H1 (cell line): ENCODE measurements around the gene ZMIZ1. TPM values are rescaled to one million over a fixed set of nuclear protein-coding genes. Genes with fewer than 3 reads are reported as not detected.
A peak's percentile ranks its signal among the peaks of the same experiment; 100 is the strongest.

Experiments
- CTCF ChIA-PET: fragments of 300-600 bp; sonication (Branson Sonifier 250); formaldehyde crosslinking; loops from one replicate; lab custom pipeline; 2021; ENCODE audit not compliant: partially characterized antibody; lab: Charles Lee
- POLR2A ChIA-PET: fragments of 300-600 bp; sonication (Branson Sonifier 250); formaldehyde crosslinking; loops from one replicate; lab custom pipeline; 2021; ENCODE audit warnings: inconsistent platforms; ENCODE audit not compliant: partially characterized antibody; lab: Charles Lee
- DNase-seq, 2 experiments: peaks; one replicate each; pipeline versions ENCODE4 v3.0.0 to v3.0.0-alpha.2; 2010 to 2022; ENCODE audit warnings: low spot score in 2 of 2, low read depth in 1 of 2, mixed read lengths in 1 of 2
- FAIRE-seq: peaks from 2 replicates; lab custom pipeline; 2011; peaks lifted over from hg19 to GRCh38; lab: Jason Lieb, UNC
- H2AFZ ChIP-seq: 2 replicates; pipeline ENCODE4 v1.8.1; 2012; ENCODE audit warnings: low read length, inconsistent platforms
- H2AK5ac ChIP-seq: 2 replicates; pipeline ENCODE4 v1.6.1; 2013; ENCODE audit warnings: low read depth, low read length
- H2BK120ac ChIP-seq: replicated peaks from 2 replicates; pipeline ENCODE3; 2013; ENCODE audit warnings: low read depth, low read length, inconsistent platforms
- H2BK12ac ChIP-seq: 2 replicates; pipeline ENCODE4 v1.6.1; 2013; ENCODE audit warnings: low read depth, low read length
- H2BK15ac ChIP-seq: 2 replicates; pipeline ENCODE4 v1.6.1; 2013; ENCODE audit warnings: low read length
- H2BK20ac ChIP-seq: 2 replicates; pipeline ENCODE4 v1.6.1; 2013; ENCODE audit warnings: low read length
- H2BK5ac ChIP-seq: 2 replicates; pipeline ENCODE4 v1.6.1; 2013; ENCODE audit warnings: low read depth, low read length
- H3K14ac ChIP-seq: 2 replicates; pipeline ENCODE4 v1.6.1; 2013; ENCODE audit warnings: inconsistent platforms; ENCODE audit not compliant: insufficient read length
- H3K18ac ChIP-seq: 2 replicates; pipeline ENCODE4 v1.6.1; 2013; ENCODE audit warnings: low read length; ENCODE audit errors: extremely low read depth
- H3K23ac ChIP-seq: 2 replicates; pipeline ENCODE4 v1.6.1; 2013; ENCODE audit warnings: inconsistent platforms; ENCODE audit not compliant: insufficient read length
- H3K23me2 ChIP-seq: 2 replicates; pipeline ENCODE4 v1.6.1; 2013; ENCODE audit warnings: low read depth, low read length
- H3K27ac ChIP-seq: 2 replicates; pipeline ENCODE4 v1.6.1; 2011; ENCODE audit warnings: low read depth, low read length, inconsistent platforms
- H3K27me3 ChIP-seq, 4 experiments: replicated peaks in 1 of 4; 1 replicate in 1 of 4; 2 replicates in 3 of 4; pipeline versions ENCODE4 v1.6.1 to v1.8.1; 2011 to 2013; ENCODE audit warnings: low read length in 3 of 4, mild to moderate bottlenecking in 3 of 4, inconsistent platforms in 2 of 4, mixed read lengths in 2 of 4, moderate library complexity in 1 of 4; ENCODE audit not compliant: control insufficient read depth in 3 of 4, insufficient read depth in 3 of 4; ENCODE audit errors: extremely low read depth in 1 of 4
- H3K36me3 ChIP-seq, 4 experiments: 2 replicates each; pipeline versions ENCODE4 v1.6.1 to v1.8.1; 2011 to 2013; ENCODE audit warnings: mild to moderate bottlenecking in 4 of 4, low read length in 3 of 4, moderate library complexity in 2 of 4, control low read depth in 1 of 4, inconsistent platforms in 1 of 4; ENCODE audit not compliant: insufficient read depth in 4 of 4, control insufficient read depth in 2 of 4
- H3K4ac ChIP-seq: replicated peaks from 2 replicates; pipeline ENCODE3; 2013; ENCODE audit warnings: low read length, low read depth, mixed read lengths, inconsistent platforms; ENCODE audit not compliant: insufficient read length
- H3K4me1 ChIP-seq, 4 experiments: replicated peaks in 1 of 4; 1 replicate in 1 of 4; 2 replicates in 3 of 4; pipeline versions ENCODE4 v1.6.1 to v1.8.1; 2011 to 2013; ENCODE audit warnings: low read length in 3 of 4, inconsistent platforms in 2 of 4, mixed read lengths in 1 of 4; ENCODE audit not compliant: insufficient read depth in 4 of 4, control insufficient read depth in 3 of 4
- H3K4me2 ChIP-seq, 2 experiments: 2 replicates each; pipeline versions ENCODE4 v1.6.1 to v1.8.1; 2011 to 2013; ENCODE audit warnings: low read depth in 2 of 2, low read length in 2 of 2, control low read depth in 1 of 2, inconsistent platforms in 1 of 2, mild to moderate bottlenecking in 1 of 2; ENCODE audit not compliant: insufficient read depth in 1 of 2
- H3K4me3 ChIP-seq, 4 experiments: fragments of 200-600, 300-600 bp in 1 of 4; sonication (generic), shearing (Covaris generic), sonication (Bioruptor Twin) in 1 of 4; 2 replicates each; pipeline versions ENCODE4 v1.5.1 to v1.8.1; 2011 to 2016; ENCODE audit warnings: low read length in 4 of 4, low read depth in 3 of 4, control low read depth in 2 of 4, inconsistent platforms in 2 of 4, mild to moderate bottlenecking in 2 of 4, mixed read lengths in 1 of 4, moderate library complexity in 1 of 4; ENCODE audit not compliant: insufficient read depth in 2 of 4; ENCODE audit errors: extremely low read depth in 1 of 4
- H3K56ac ChIP-seq: replicated peaks from 2 replicates; pipeline ENCODE3; 2013; ENCODE audit warnings: low read depth, mild to moderate bottlenecking, mixed read lengths, low read length, inconsistent platforms; ENCODE audit not compliant: insufficient read length
- H3K79me1 ChIP-seq: 2 replicates; pipeline ENCODE4 v1.6.1; 2013; ENCODE audit warnings: low read depth, low read length, control low read depth
- H3K79me2 ChIP-seq, 2 experiments: 2 replicates each; pipeline versions ENCODE4 v1.6.1 to v1.8.1; 2012 to 2013; ENCODE audit warnings: low read length in 2 of 2, mild to moderate bottlenecking in 2 of 2, inconsistent platforms in 1 of 2; ENCODE audit not compliant: insufficient read depth in 2 of 2, control insufficient read depth in 1 of 2
- H3K9ac ChIP-seq, 4 experiments: replicated peaks in 1 of 4; 1 replicate in 1 of 4; 2 replicates in 3 of 4; pipeline versions ENCODE4 v1.6.1 to v1.8.1; 2011 to 2013; ENCODE audit warnings: low read depth in 3 of 4, low read length in 3 of 4, control low read depth in 2 of 4, mild to moderate bottlenecking in 2 of 4, moderate library complexity in 2 of 4, inconsistent platforms in 1 of 4; ENCODE audit errors: extremely low read depth in 1 of 4
- H3K9me3 ChIP-seq, 2 experiments: 2 replicates each; pipeline versions ENCODE4 v1.6.1 to v1.8.1; 2012 to 2013; ENCODE audit warnings: mild to moderate bottlenecking in 2 of 2, moderate library complexity in 2 of 2, control low read depth in 1 of 2, inconsistent platforms in 1 of 2, low read depth in 1 of 2, low read length in 1 of 2, mixed read lengths in 1 of 2; ENCODE audit not compliant: insufficient read depth in 2 of 2
- H4K20me1 ChIP-seq, 2 experiments: replicated peaks in 1 of 2; 2 replicates each; pipeline versions ENCODE3 to v1.8.1; 2011 to 2013; ENCODE audit warnings: inconsistent platforms in 2 of 2, low read length in 2 of 2, mild to moderate bottlenecking in 1 of 2; ENCODE audit not compliant: insufficient read depth in 2 of 2, control insufficient read depth in 1 of 2
- H4K5ac ChIP-seq: 2 replicates; pipeline ENCODE4 v1.6.1; 2013; ENCODE audit warnings: low read length, low read depth, mixed read lengths, inconsistent platforms; ENCODE audit not compliant: insufficient read length
- H4K8ac ChIP-seq: 2 replicates; pipeline ENCODE4 v1.8.0; 2013; ENCODE audit warnings: mild to moderate bottlenecking, moderate library complexity, low read length, inconsistent platforms; ENCODE audit not compliant: insufficient read depth; ENCODE audit errors: extremely low read depth
- H4K91ac ChIP-seq: replicated peaks from 2 replicates; pipeline ENCODE3; 2013; ENCODE audit warnings: low read length, mixed read lengths, inconsistent platforms; ENCODE audit not compliant: insufficient read length
- ATF2 ChIP-seq: IDR thresholded peaks from 2 replicates; pipeline ENCODE4 v1.6.1; 2012; ENCODE audit warnings: low read length, inconsistent platforms
- ATF3 ChIP-seq: IDR thresholded peaks from 2 replicates; pipeline ENCODE4 v1.6.1; 2011; ENCODE audit warnings: low read depth, mild to moderate bottlenecking, low read length; ENCODE audit not compliant: insufficient read depth
- CBX8 ChIP-seq: fragments of 300-800, 300-1000 bp; sonication (generic); IDR thresholded peaks from 2 replicates; pipeline ENCODE4 v1.7.1; 2016; ENCODE audit warnings: low read depth, low read length, borderline replicate concordance
- EP300 ChIP-seq, 2 experiments: IDR thresholded peaks; 1 replicate in 1 of 2; 2 replicates in 1 of 2; pipeline ENCODE4 v1.6.1; 2011 to 2012; ENCODE audit warnings: low read depth in 2 of 2, low read length in 2 of 2, mild to moderate bottlenecking in 2 of 2, borderline replicate concordance in 1 of 2, inconsistent platforms in 1 of 2, moderate library complexity in 1 of 2
- NANOG ChIP-seq: IDR thresholded peaks from 2 replicates; pipeline ENCODE4 v1.6.1; 2011; ENCODE audit warnings: low read length, low read depth, mild to moderate bottlenecking, inconsistent platforms; ENCODE audit not compliant: insufficient read depth, poor library complexity, severe bottlenecking
- NRF1 ChIP-seq: IDR thresholded peaks from 2 replicates; pipeline ENCODE4 v1.6.1; 2011; ENCODE audit warnings: mild to moderate bottlenecking, low read depth, low read length, improper control_type of control experiment
- PHF8 ChIP-seq: fragments of 200-600 bp; sonication (generic); conservative IDR thresholded peaks from 2 replicates; pipeline ENCODE4 v1.7.1; 2012; ENCODE audit warnings: low read depth, mild to moderate bottlenecking, inconsistent platforms, low read length, moderate library complexity
- SIN3A ChIP-seq, 2 experiments: IDR thresholded peaks in 1 of 2; conservative IDR thresholded peaks in 1 of 2; 2 replicates each; pipeline ENCODE4 v1.6.1; 2011 to 2012; ENCODE audit warnings: low read length in 2 of 2, improper control_type of control experiment in 1 of 2, low read depth in 1 of 2, mild to moderate bottlenecking in 1 of 2
- SP1 ChIP-seq: IDR thresholded peaks from 2 replicates; pipeline ENCODE4 v1.6.1; 2011; ENCODE audit warnings: low read depth, low read length
- TCF12 ChIP-seq: IDR thresholded peaks from 2 replicates; pipeline ENCODE4 v1.6.1; 2011; ENCODE audit warnings: low read depth, mild to moderate bottlenecking, low read length
- WGBS, 2 experiments: shearing (Covaris generic) in 1 of 2; methylation state at CpG; one replicate each; pipeline versions ENCODE4 v1.1.6 to v1.1.7; 2013 to 2015; ENCODE audit warnings: low lambda C conversion rate in 2 of 2, mixed read lengths in 2 of 2, inconsistent platforms in 1 of 2, low coverage in 1 of 2, missing lambda C conversion rate in 1 of 2; ENCODE audit not compliant: insufficient replicate concordance in 2 of 2, insufficient coverage in 1 of 2, insufficient read length in 1 of 2; ENCODE audit errors: extremely low coverage in 1 of 2, missing lambda C conversion rate in 1 of 2; 5-methylcytosine and 5-hydroxymethylcytosine counted together
- polyA plus RNA-seq, 7 experiments: library from polyadenylated mRNA; depleted of rRNA in 3 of 7; stranded (reverse) in 5 of 7; unstranded in 2 of 7; fragments of >200 nt in 5 of 7; fragments of 200-250 nt in 2 of 7; gene quantifications; 1 replicate in 5 of 7; 2 replicates in 1 of 7; 4 replicates in 1 of 7; pipeline versions ENCODE4 v1.2.1 to v1.2.3, GENCODE V29; 2011 to 2013; ENCODE audit warnings: missing spikeins in 2 of 7, mixed read lengths in 2 of 7
- total RNA-seq: library from RNA; stranded (reverse); fragmentation: NEBNext Ultra II Directional; extraction: Animal tissue kit (Norgen Biotek cat#: 25700); gene quantifications from 2 replicates; pipeline ENCODE4 v1.2.1, GENCODE V29; 2021

ZMIZ1 gene
- total and polyA plus RNA-seq, 2 of the 8 experiments (the other 6 are each of a cell fraction or from before 2014, with no cell fraction given), result 8.1 to 28.0 TPM

DNA sequence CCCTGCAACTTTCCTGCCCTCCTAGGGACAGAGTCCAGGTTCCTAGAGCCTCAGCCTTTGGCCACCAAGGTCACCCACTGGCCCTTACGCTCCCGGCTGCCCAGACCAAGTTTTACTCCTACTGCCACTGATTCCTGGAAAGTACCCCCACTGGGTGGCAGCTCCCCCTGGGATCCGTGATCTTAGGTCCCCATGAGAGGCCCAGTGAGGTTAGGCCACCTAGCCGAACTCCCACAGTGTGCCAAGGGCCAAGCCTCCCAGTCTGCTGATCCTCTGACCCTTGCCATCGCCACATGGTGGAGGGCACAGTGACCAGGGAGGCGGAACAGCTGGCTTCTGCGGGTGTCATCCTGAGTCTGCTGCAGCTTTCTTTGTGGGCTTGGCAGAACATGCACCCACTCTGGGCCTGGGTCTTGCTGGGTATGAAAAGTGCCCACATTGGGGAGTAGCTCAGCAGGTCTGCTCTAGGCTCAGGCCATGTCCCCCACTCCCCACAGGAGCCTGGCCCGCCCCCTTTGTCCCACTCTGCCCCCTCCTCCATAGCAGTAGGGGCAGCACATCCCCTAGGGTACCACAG lies 238.0 kb downstream of the ZMIZ1 start:
- Histone ChIP-seq H2BK15ac (no peak overlapping the region), H2BK120ac (no peak overlapping the region), H3K4ac (no peak overlapping the region), H4K8ac (no peak overlapping the region), H2BK20ac (no peak overlapping the region), H3K79me2 (no peaks in the 10 kb centered on the region), H2AFZ (no peak overlapping the region), H3K4me1 (peaks cover 0 to 2% (median 0%) of the 10 kb centered on the region in 4 experiments; a peak in 1 of 7 replicates), H3K79me1 (no peaks in the 10 kb centered on the region), H3K56ac (no peak overlapping the region), H3K23ac (no peak overlapping the region), H4K20me1 (peaks cover 6 to 12% of the 10 kb centered on the region in 2 experiments), H3K27ac (no peak overlapping the region), H3K4me3 (no peak overlapping the region), H4K91ac (no peak overlapping the region), H4K5ac (no peak overlapping the region), H2BK12ac (no peak overlapping the region), H3K27me3 (no peaks in the 10 kb centered on the region), H3K9ac (no peak overlapping the region), H3K36me3 (peaks cover 6 to 57% (median 27%) of the 10 kb centered on the region in 4 experiments; a peak in 5 of 8 replicates), H3K23me2 (no peaks in the 10 kb centered on the region; the same call in 1 of the 2 replicates), H2BK5ac (peak overlapping the region; percentile 39; the same call in 1 of the 2 replicates), H3K14ac (no peak overlapping the region), H2AK5ac (no peak overlapping the region), H3K18ac (no peak overlapping the region), H3K4me2 (no peak overlapping the region), H3K9me3 (no peaks in the 10 kb centered on the region)
- no peak for DNase-seq
- WGBS, 2 experiments, result 90% methylated on average over 7 of the region's 8 CpGs; no CpG with 5 or more reads in 1 of the 2 experiments
- FAIRE-seq, result no peak
- POLR2A ChIA-PET, result interaction anchor here (1.7 kb wide), 1 partner anchor 9 kb away, joined by 3 read pairs; no protein-coding TSS in a partner anchor
- CTCF ChIA-PET, result interaction anchor here (1.2 to 1.5 kb wide), 2 partner anchors 14 to 26 kb away, joined by 3 read pairs; no protein-coding TSS in a partner anchor
- TF ChIP-seq NANOG (no peak), TCF12 (no peak), SP1 (no peak), ATF3 (no peak), CBX8 (no peak), SIN3A (conservative IDR thresholded peaks at IDR 0.05 in 1 of 2, IDR thresholded peaks at IDR 0.05 in 1 of 2; ENCODE audit: low read depth in 1 of 2, low read length in 2 of 2) (no peak), ATF2 (no peak), EP300 (IDR thresholded peaks at IDR 0.05; ENCODE audit: borderline replicate concordance in 1 of 2, low read depth in 2 of 2, low read length in 2 of 2) (no peak), PHF8 (no peak), NRF1 (no peak)
